ENCODE results near the gene PLS1.

The PLS1 gene

GRCh38 chr3:142626971-142627370 lies 30.8 kb downstream of the PLS1 start:
- Histone ChIP-seq H3K4me3 (ENCODE audit: low read depth, low read length) (no peak overlapping the region), H3K4me1 (no peaks in the 10 kb centered on the region), H3K27me3 (no peaks in the 10 kb centered on the region), H3K36me3 (no peaks in the 10 kb centered on the region), H3K9me3 (no peaks in the 10 kb centered on the region)
- no peak for DNase-seq
- TF ChIP-seq, protein P1, sequence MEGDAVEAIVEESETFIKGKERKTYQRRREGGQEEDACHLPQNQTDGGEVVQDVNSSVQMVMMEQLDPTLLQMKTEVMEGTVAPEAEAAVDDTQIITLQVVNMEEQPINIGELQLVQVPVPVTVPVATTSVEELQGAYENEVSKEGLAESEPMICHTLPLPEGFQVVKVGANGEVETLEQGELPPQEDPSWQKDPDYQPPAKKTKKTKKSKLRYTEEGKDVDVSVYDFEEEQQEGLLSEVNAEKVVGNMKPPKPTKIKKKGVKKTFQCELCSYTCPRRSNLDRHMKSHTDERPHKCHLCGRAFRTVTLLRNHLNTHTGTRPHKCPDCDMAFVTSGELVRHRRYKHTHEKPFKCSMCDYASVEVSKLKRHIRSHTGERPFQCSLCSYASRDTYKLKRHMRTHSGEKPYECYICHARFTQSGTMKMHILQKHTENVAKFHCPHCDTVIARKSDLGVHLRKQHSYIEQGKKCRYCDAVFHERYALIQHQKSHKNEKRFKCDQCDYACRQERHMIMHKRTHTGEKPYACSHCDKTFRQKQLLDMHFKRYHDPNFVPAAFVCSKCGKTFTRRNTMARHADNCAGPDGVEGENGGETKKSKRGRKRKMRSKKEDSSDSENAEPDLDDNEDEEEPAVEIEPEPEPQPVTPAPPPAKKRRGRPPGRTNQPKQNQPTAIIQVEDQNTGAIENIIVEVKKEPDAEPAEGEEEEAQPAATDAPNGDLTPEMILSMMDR (IDR thresholded peaks at IDR 0.05; ENCODE audit: low read depth, low read length): no peak

GRCh38 chr3:142628801-142629200 lies 32.6 kb downstream of the PLS1 start:
- H3K4me3 ChIP-seq (ENCODE audit: low read depth, low read length): no peak overlapping the region
- TF ChIP-seq, protein P1 (IDR thresholded peaks at IDR 0.05; ENCODE audit: low read depth, low read length): no peak
- no peak for DNase-seq
- no peaks in the 10 kb centered on the region for H3K4me1 ChIP-seq
- no peaks in the 10 kb centered on the region for H3K27me3 ChIP-seq
- H3K9me3 ChIP-seq: no peaks in the 10 kb centered on the region
- H3K36me3 ChIP-seq: no peaks in the 10 kb centered on the region

GRCh38 chr3:142633073-142633472 lies 36.9 kb downstream of the PLS1 start:
- TF ChIP-seq, protein P1 (IDR thresholded peaks at IDR 0.05; ENCODE audit: low read depth, low read length): no peak
- H3K4me3 ChIP-seq (ENCODE audit: low read depth, low read length): no peak overlapping the region
- DNase-seq: no peak
- no peaks in the 10 kb centered on the region for H3K36me3 ChIP-seq
- no peaks in the 10 kb centered on the region for H3K9me3 ChIP-seq
- no peaks in the 10 kb centered on the region for H3K27me3 ChIP-seq
- no peaks in the 10 kb centered on the region for H3K4me1 ChIP-seq

GRCh38 chr3:142636050-142636449 lies 39.9 kb downstream of the PLS1 start:
- Histone ChIP-seq H3K4me1 (no peaks in the 10 kb centered on the region), H3K4me3 (ENCODE audit: low read depth, low read length) (no peak overlapping the region), H3K27me3 (no peaks in the 10 kb centered on the region), H3K9me3 (no peaks in the 10 kb centered on the region), H3K36me3 (no peaks in the 10 kb centered on the region)
- DNase-seq: no peak
- TF ChIP-seq, protein P1 (IDR thresholded peaks at IDR 0.05; ENCODE audit: low read depth, low read length): no peak

DNA sequence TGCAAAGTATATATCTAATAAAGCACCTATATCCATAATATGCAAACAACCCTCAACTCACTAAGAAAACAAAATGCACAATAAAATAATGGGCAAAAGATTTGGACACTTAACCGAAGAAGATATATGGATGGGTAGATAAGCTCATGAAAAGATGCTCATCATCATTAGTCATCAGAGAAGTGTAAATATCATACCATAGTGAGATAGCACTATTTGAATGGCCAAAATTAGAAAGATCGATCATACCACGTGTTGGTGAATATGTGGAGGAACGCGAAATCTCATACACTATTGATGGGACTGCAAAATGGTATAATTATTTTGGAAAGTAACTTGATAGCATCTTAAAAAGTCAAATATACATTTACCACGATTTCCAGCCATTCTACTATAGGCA lies 40.5 kb downstream of the PLS1 start:
- DNase-seq: no peak
- H3K9me3 ChIP-seq: no peaks in the 10 kb centered on the region
- TF ChIP-seq, protein P1 (IDR thresholded peaks at IDR 0.05; ENCODE audit: low read depth, low read length): no peak
- no peaks in the 10 kb centered on the region for H3K36me3 ChIP-seq
- no peaks in the 10 kb centered on the region for H3K27me3 ChIP-seq
- H3K4me3 ChIP-seq (ENCODE audit: low read depth, low read length): no peak overlapping the region
- no peaks in the 10 kb centered on the region for H3K4me1 ChIP-seq

- H3K9me3 ChIP-seq: no peaks in the 10 kb centered on the region
- no peaks in the 10 kb centered on the region for H3K27me3 ChIP-seq
- no peaks in the 10 kb centered on the region for H3K4me1 ChIP-seq
- TF ChIP-seq, protein P1 (IDR thresholded peaks at IDR 0.05; ENCODE audit: low read depth, low read length): no peak
- H3K4me3 ChIP-seq (ENCODE audit: low read depth, low read length): no peak overlapping the region
- DNase-seq: no peak
- H3K36me3 ChIP-seq: no peaks in the 10 kb centered on the region
These were observed 42.1 kb downstream of the PLS1 start for GRCh38 chr3:142638291-142638690.
